DMS79 treated with DMSO at 0.1 percent for 48 hours (cell line): ENCODE results near the gene PELI2.
A peak's percentile ranks its signal among the peaks of the same experiment; 100 is the strongest.

ENCODE experiments used
- DNase-seq: peaks from one replicate; lab custom pipeline; 2025; lab: John Stamatoyannopoulos, UW

The PELI2 gene

DNA sequence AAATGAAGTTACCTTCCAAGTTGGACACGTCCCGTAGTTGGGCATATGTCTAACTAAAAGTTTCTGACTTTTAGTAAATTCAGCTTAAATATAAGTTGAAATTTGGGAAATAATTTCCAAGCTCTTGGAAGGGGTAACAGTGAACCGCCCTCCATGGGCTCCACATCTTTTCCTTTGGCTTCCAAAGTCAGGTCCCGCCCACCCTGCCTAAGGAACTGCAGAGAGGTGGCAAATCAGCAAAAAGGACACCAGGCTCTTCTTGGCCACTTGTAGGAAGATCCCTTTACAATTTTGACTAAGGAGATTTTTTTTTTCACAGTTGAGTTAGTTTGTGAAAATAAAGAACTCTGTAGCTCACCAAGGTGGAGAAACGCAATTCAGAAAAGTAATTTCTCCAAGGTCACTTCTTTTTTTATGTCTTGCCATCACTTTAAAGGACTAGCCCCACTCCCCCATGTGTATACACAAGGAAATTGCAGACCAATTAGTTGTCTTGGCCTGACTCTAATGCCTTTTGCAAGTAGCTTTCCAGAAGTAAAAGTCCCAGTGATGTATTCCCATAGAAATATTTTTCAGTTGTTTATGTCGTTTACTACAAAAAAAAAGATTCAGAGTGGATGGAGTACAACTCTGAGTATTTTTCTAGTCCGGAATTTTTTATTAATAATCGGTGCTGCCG is 181.2 kb downstream of the PELI2 start:
- no peak for DNase-seq

DNA sequence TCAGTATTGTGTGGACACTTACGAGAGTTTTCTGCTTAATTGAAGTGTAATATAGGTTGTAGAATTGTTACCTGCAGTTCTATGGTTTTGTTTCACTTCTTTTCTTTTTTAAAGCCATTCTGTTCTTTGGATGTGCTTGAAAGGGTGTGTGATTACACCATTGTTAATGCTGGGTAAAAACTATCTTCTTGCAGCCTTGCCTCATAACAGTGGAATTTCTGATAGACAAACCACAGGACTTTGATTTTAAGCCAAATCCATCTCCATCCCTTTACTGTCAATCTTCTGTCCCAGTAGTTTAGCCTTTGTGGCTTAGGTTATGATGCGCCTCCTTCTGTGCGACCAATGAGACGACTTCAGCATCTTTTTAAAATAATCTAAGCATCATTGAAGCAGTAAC is 182.3 kb downstream of the PELI2 start:
- DNase-seq: no peak

DNA sequence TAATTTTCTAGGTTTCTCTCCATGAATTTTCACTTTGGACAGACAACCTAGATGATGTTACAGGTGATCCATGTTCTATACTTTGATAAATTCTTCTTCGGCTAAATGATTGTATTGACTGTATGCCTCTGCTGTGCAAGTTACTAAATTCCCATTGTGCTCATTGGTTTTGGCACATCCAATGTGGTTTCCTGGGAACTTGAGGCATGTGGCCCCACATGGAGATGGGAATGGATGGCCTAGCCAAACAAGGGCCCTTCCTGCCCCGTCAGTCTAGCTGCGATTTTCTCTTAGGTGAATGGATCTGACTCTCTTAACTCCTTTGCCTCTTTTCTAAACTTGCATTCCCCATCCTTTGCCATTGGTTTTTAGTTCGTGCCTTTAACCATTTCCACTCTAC is 186.2 kb downstream of the PELI2 start:
- no peak for DNase-seq

DNA sequence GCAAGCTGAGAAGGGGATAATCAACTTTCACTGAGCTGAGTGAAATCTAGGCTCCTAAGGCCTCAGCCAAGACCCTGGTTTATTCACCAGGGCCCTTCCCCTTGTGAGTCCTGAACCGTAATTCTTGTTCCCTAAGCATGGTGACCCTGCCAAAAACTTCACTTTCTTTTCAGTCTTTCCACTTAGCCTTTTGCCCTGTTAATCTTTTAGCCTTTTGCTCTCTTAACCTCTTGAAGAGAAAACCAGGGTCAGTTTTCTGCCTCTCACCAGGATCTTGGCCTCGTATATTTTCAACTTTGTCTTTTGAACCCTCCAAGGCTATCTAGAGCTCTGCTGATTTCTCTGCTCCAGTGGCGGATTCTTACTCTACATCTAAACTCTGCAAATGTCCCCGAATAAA is 191.0 kb downstream of the PELI2 start:
- no peak for DNase-seq

DNA sequence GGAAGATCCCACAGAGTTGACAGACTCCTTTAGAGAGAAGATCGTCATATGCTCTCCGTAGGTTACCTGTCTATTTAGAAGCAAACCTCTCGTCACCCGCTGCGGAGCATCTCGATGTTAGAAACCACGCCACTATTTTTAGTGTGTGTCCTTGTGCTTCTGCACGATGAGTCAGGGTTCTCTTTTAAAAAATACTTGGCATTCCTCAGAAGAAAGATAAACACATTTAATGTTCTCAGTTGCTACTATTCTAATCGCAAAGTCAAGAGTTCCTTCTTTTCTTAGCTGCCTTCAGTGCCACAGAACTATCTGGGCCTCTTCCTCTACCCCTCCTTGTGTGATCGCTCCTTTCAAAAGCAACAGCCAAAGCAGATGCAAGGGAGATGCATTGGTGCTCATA is 192.4 kb downstream of the PELI2 start:
- no peak for DNase-seq

DNA sequence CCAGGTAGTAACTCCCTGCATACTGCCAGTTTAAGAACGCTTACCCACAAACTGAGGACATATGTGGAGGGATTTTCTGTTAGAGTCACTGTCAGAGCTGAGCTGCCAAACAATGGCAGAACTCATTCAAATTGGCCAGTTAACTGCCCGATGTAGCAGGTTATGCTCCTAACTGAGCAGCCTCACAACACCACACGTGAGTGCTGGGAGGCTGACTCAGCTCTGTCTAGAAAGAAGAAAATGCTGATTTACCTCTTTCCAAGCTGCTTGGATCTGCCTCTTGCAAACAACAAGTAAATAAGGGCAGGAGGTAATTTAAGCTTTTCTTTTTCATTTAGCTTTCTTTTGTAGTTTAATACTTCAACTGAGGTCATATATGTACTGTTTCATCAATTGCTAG is 195.6 kb downstream of the PELI2 start:
- no peak for DNase-seq

DNA sequence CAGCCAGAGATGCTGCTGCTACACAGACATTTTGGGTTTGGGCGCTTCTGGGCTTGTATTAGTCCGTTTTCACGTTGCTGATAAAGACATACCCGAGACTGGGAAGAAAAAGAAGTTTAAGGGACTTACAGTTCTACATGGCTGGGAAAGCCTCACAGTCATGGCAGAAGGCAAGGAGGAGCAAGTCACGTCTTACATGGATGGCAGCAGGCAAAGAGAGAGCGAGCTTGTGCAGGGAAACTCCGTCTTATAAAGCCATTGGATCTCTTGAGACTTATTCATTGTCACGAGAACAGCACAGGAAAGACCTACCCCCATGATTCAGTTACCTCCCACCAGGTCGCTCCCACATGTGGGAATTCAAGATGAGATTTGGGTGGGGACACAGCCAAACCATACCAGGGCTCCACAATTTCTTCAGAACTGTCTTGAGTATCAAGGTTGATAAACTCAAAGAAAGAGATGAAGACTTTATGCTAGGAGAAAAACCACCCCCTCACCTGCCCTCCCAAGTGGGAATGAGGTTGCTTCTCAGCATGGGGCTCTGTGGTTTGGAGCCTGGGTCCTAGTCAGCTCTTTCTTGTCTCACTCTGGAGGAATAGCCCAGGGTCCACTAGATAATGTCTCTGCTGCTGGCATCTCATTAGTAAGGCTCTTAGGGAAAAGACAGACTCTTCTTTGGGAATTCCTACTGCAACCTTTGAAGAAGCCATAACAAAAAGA is 200.3 kb downstream of the PELI2 start:
- no peak for DNase-seq

DNA sequence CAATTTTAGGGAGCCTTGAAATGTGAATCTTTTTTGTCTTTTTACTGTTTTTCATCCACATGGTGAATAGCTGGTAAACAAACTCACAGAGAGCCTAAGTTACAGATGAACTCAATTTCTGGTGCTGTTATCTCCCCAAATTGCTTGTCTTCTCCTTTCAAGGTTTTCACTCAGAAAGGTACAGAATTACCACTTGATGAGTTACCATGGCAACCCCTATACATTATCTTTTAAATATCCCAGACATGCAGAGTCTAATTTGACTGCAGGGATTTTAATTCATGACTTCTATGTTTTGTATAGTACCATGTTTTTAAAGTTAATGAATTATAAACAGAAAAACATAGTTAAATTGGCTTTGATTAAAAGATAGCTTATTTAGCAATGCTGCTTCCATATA is 203.7 kb downstream of the PELI2 start:
- no peak for DNase-seq

DNA sequence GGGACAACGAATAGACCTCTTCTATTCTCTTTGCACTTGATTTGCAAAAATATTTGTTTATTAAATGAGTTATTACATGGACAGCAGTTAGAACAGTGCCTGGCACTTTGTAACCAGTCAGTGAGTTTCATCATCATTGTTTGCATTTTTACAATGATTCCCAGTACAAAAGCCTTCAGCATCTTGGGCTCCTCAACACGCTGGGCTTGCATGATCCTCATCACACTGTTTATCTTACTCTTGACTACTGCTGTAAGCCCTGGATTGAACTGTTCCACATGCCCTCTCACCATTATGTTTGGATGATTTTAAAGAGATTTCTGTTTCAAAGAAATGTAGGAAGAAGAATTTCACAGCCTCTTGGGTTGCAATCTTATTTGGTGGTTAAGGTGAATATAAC is 204.3 kb downstream of the PELI2 start:
- DNase-seq: peak; percentile 22

DNA sequence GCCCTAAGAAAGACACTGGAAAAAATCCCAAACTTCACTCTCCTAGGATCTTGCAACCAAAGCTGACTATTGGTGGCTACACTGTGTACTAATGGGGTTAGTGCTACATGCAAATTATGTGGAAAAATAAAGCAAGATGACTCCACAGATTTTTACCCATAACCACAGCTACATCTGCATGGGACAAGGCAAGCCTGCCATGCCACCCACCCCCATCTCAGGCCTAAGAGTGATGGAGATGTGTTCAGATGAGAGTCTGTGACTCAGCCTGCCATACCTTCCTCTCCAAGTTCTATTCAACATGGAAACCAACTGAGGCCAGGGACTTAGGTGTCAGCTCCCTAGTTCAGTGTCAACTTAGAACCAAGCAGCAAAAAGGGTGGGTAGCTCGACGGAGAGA is 206.2 kb downstream of the PELI2 start:
- DNase-seq: no peak

DNA sequence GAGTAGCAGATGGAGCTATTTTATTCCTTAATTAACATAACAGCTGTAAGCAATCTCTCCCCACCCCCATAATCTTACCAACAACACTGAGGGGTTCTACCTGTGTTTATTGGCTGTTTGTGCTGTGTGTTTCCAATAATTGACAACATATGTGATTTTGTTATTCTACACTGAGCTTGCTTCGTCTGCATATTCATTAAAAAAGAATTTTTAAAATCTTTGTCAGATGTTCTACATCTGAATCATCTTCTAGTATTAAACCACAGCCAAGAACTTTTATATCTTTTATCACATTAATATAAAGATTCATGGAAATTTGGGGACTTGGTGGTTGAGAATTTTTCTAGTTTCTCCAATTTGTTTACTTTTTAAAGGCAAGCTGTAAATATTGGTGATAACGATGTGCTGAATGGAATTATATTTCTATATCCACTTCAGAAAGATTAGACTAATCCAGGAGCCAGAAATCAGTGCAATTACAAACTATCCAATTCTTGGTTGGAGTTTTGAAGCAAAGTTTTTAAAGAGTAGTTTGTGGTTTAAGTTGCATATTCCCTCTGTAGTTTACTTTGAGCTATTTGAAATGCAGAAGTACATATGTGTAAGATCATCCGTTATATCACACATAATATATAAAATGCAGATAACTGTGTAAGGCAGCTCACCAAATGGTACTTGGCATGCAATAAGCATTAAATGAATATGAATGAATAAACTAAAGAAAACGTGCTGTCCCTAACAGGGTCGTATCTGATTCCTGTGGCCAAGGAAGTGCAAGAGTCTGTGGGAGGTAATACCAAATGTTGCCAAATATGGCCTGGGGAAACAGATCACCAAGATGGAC is 206.9 kb downstream of the PELI2 start:
- no peak for DNase-seq

DNA sequence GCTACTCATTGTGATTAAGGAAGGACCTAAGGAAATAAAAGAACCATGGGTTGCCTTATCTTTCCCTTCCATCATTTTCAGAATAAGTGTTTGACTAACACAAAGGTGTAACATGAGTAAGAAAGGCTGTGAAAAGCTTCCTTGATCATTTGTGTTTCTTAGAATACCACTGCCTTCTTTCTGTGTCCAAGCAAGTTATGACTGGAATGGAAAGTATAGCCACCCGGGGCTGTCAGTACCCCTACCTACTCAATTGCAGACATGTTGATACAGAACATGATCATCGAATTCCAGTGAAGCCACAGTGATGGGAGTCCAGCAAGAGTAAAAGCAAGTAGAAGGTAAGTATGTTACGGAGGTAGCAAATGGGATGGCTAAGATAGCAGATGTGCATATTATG is 209.8 kb downstream of the PELI2 start:
- DNase-seq: no peak

DNA sequence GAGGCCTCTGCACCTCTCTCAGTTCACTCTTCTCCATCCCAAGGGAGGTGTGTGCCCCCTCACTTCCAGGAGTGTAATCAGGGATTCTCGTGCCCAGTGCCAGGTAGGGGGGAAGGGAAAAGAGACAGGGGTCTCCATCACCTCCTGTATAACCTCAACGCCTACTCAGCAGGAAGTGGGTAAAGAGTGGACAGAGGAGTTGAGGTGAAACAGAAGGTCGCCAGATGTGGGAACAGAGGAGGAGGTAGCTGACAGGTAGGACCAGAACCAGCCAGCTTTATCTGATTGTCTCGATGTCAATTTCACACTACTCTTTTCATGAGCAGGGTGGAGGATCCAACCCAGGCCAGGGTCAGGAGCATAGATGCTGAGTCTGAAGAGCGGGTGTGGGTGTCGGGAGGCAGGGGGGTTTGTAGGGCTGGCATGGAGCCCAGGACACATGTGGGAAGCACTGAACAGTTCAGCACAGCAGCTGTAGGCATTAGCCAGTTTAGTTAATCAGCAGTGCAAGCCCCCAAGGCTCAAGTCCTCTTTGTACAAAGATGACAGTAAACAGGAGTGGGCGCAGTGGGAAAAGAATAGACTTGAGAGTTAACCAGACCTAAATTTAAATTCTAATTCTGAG is 213.5 kb downstream of the PELI2 start:
- no peak for DNase-seq

DNA sequence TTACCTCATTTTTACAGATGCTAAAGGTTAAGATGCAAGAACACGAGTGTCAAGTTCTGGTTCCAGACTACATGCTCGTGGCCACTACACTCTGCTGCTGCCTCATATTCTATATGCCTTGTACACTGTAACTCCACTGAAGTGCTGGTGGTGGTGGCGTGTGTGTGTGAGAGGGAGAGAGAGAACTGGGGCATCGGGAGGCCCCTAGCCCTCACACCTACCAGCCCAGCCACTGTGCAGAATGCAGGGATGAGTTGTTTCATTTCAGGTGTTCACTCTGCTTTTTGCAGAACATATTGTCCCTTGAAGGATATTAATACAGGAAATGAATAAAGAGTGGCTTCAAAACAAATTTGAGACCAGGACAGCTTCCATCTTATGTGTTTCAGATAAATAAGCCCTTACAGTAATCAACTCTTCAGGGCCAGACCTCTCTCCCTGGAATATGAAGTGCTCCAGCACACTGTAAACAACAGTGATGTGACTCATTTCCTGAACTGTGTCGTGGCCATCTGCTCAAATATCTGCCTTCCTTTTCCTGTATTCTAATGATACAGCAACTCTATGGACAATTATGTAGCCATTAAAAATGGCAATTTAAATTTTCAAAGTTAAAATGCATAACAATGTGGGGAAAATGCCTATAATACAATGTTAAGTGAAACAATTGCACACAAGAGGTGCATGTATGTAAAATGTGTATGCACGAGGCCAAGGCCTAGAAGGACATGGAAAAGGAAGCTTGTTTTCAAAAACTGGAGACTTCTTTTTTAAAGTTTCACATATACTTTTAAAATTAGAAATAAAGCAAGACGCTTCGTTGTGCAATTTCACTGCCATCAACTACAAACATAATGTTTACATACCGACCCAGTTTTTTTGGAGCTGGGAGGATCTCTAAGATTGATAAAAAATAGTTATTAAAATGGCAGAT is 215.4 kb downstream of the PELI2 start:
- DNase-seq: no peak

DNA sequence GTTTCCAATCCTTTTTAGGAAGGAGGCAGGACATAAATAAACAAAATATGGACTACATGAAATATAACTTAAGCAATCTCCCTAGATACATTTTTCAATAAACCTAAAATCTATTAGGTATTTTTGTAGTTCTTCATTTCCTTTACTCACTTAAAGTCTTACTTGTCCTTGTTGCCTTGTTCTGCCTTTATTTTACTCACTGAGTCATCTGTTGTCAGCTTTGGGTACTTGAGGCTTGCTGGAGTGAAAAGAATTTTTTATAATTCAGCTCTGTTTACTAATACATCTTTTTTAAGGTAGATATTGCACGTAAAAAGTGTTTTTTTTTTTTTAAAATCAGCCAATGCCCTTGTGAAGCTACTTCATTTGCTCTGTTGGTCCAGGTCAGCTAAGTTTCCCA is 216.2 kb downstream of the PELI2 start:
- no peak for DNase-seq

DNA sequence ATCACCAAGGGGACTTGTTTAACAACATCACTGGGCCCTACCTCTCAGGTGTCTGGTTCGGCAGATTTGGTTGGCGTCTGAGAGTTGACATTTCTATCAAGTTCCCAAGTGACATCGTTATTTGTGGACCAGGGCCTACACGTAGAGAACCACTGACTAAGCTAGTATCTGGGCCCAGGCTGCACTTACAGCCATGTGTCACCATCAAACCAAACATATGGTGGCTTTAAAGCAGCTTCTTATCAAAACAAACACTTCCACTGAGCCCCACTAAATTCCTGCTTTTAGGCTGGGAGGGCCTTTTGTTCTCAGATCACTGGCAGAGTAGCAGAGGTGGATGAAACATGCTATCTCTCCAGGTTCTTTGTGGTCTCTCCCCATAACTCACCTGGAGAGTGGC is 220.5 kb downstream of the PELI2 start:
- DNase-seq: no peak

DNA sequence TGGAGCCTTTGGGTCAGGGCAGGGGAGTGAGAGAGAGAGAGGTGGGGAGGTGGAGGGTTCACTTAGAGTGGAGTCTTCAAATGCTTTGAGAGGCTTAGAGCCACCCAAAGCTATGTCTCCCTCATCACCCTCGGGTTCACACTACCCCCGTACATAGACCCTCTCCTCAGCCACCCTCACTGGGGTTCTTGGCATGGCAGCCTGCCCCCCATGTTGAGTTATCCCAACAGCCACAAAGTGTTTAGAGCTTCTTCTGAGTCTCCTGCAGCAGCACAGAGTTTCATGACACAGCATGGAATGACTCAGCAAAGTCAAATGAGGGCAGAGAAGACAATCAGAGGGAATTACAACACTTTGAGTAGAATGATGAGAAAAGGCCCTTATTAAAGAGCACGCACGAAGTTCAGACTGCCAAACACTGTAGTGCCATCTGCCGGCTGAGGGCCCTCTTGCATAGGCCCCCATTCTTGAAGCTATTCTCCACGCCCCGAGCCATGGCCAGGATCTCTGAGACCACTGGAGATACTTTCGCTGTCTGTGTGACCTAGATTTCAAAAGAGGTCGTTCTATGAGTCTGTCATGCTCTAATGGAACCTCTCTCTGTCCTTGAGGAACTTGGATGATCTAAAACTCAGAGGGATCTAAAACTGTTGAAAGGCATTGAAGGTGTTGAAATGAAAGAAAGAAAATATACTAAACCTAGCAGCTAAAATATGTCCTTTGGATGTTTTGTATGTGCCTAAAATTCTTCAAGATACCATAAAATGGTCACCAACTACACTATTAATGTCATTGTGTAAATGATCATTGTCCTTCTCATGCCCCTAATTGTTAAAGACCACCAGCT is 221.9 kb downstream of the PELI2 start:
- no peak for DNase-seq

DNA sequence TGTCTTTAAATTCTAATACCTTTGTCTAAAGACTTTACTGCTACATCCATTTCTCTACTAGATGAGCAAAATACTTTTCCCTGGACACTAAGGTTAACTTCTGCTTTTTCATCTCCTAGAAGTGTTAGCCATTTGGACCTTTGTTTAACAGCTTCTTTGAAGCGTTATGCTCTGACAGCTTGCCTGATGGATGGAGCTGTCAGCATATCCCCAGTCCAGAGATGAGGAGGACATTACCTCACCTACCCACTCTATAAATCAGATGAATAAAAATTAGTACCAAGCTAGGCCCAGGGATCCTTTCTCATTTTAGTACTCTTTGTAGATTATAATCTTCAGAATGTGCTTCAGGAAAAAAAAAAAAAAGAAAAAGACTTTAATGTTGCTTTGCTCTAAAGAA is 222.7 kb downstream of the PELI2 start:
- no peak for DNase-seq

DNA sequence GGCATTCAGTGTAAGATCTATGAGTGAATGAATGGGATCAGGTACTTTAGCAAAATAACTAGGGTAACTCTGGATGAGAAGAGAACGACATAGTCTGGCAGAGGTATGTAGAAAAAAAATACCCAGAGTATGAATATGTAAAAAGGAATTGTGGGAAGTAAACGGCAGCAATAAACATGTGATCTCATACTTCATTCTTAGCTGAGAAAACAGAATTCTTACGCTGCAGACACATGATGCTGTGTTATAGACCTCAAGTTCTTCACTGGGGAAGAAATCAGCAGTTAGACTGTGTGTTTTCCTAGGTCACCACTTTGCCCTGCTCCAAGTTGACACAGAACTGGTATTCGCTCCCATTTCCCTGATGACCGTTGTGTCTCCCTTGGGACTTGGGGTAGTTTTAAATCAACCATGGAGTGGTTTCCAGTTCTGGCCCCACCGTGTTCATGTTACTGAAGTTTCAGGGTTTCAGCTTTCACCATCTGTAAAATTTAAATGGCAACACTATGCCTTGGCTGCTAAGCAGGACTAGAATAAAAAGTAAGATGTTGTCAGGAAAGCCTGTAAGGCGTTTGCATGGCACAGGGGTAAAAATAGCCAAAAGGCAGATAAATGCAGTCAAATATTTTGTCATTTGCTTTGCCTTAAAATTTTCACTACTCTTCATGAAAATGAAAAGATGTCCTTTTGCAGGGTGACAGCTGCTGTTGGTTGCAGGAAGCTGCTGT is 223.7 kb downstream of the PELI2 start:
- no peak for DNase-seq

DNA sequence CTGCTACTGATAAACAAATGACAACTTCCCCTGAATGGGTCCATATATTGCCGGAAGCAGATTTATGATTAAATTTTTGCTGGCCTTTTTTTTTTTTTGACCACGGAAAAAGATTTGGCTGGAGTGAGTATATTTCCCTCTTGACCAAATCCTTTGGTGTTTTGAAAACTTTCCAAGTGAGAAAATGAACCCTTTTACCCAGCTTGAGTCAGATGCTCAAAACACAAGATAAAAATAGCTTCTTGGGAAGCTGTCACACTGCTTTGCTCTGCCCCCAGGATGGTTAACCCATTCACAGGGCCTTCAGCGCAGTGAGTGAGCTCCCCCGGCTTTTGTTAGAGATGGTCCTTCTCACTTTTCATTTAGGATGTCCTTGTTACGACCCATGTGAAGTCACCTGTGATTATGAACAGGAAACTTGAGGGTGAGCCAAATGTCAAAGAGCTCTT is 224.3 kb downstream of the PELI2 start:
- peak; percentile 32 for DNase-seq
